ENCODE data around the gene NAV2.

- no peak for TF ChIP-seq POLR2AphosphoS5 (IDR thresholded peaks at IDR 0.05; ENCODE audit: low read depth, low read length)
- TF ChIP-seq CTCF (IDR thresholded peaks at IDR 0.05): no peak
Observed at GRCh38 chr11:19713196-19714021, 772 bp downstream of the NAV2 start.
